ENCODE results near the gene NME3. TPM values are rescaled to one million over a fixed set of nuclear protein-coding genes. Genes with fewer than 3 reads are reported as not detected.
"Not testable (repeated sequence)": the region's sequence is repeated elsewhere in the genome, so short reads cannot be mapped to it uniquely, and the experiment has no call there.

The NME3 gene
- polyA plus RNA-seq, 3 donors, result 57.7 to 80.2 (median 74.7) TPM

GRCh38 chr16:1734123-1734522 is 37.2 kb downstream of the NME3 start:
- intact Hi-C loops (cut with micrococcal nuclease), result no loop called here
- DNase-seq, result no peak
- H4K20me1 ChIP-seq (ENCODE audit: insufficient read depth, low read length), result peaks cover 36% of the 10 kb centered on the region
- peaks cover 0 to 3% (median 0%) of the 10 kb centered on the region in 3 donors for H3K27me3 Mint-ChIP-seq (ENCODE audit: low read depth in 3 of 3)
- WGBS (ENCODE audit: insufficient coverage), result 98% methylated on average over 21 of the region's 22 CpGs
- peaks cover 39 to 43% of the 10 kb centered on the region in 2 donors for H3K36me3 ChIP-seq (replicated peaks in 1 of 2; ENCODE audit: control insufficient read depth in 1 of 2, insufficient read depth in 2 of 2, low read length in 2 of 2)
- peaks cover 6% of the 10 kb centered on the region for H3K79me2 ChIP-seq (ENCODE audit: insufficient read depth, low read length)
- H3K27me3 ChIP-seq (ENCODE audit: control insufficient read depth in 2 of 2, insufficient read depth in 2 of 2, low read length in 2 of 2), result no peaks in the 10 kb centered on the region
- H3K4me1 Mint-ChIP-seq, result peaks cover 12% of the 10 kb centered on the region
- no peak overlapping the region for H3K4me2 ChIP-seq (replicated peaks; ENCODE audit: extremely low read depth, low read length, poor library complexity, severe bottlenecking)
- peaks cover 0 to 27% of the 10 kb centered on the region in 2 donors for H3K9me3 ChIP-seq (replicated peaks in 1 of 2; ENCODE audit: control insufficient read depth in 1 of 2, insufficient read depth in 1 of 2, low read length in 2 of 2)
- peaks cover 13 to 14% of the 10 kb centered on the region in 2 donors for H3K4me1 ChIP-seq (ENCODE audit: control insufficient read depth in 1 of 2, insufficient read depth in 2 of 2, low read length in 2 of 2)
- no peak for TF ChIP-seq CTCF (IDR thresholded peaks at IDR 0.05)
- no peak overlapping the region for H3K4me3 Mint-ChIP-seq
- H2AFZ ChIP-seq (ENCODE audit: insufficient read depth, low read depth, low read length, poor library complexity, severe bottlenecking), result no peak overlapping the region
- peaks cover 0 to 10% (median 2%) of the 10 kb centered on the region in 7 donors for H3K9me3 Mint-ChIP-seq
- H3K4me3 ChIP-seq (replicated peaks in 1 of 3; ENCODE audit: low read depth in 2 of 3, low read length in 3 of 3), result no peak overlapping the region
- no peak overlapping the region for H3K27ac Mint-ChIP-seq
- H3K36me3 Mint-ChIP-seq, result peaks cover 27 to 37% of the 10 kb centered on the region in 2 donors
- H3K9ac ChIP-seq (ENCODE audit: insufficient read depth, low read length, poor library complexity, severe bottlenecking), result no peak overlapping the region
- peak overlapping the region in 1 of 2 donors; percentile 41 for H3K27ac ChIP-seq (ENCODE audit: low read depth in 1 of 2, low read length in 2 of 2)

- H3K27me3 Mint-ChIP-seq (ENCODE audit: low read depth in 3 of 3); intact Hi-C loops (cut with micrococcal nuclease); H3K9ac ChIP-seq (ENCODE audit: insufficient read depth, low read length, poor library complexity, severe bottlenecking); H2AFZ ChIP-seq (ENCODE audit: insufficient read depth, low read depth, low read length, poor library complexity, severe bottlenecking); DNase-seq; H3K4me2 ChIP-seq (replicated peaks; ENCODE audit: extremely low read depth, low read length, poor library complexity, severe bottlenecking); H3K4me3 Mint-ChIP-seq; H3K4me3 ChIP-seq (replicated peaks in 1 of 3; ENCODE audit: low read depth in 2 of 3, low read length in 3 of 3); H3K27me3 ChIP-seq (ENCODE audit: control insufficient read depth in 2 of 2, insufficient read depth in 2 of 2, low read length in 2 of 2): not testable (repeated sequence)
- Histone ChIP-seq H3K27ac (ENCODE audit: low read depth in 1 of 2, low read length in 2 of 2) (peak overlapping the region in 1 of 2 donors; percentile 64), H4K20me1 (ENCODE audit: insufficient read depth, low read length) (peaks cover 48% of the 10 kb centered on the region), H3K36me3 (replicated peaks in 1 of 2; ENCODE audit: control insufficient read depth in 1 of 2, insufficient read depth in 2 of 2, low read length in 2 of 2) (peaks cover 55 to 58% of the 10 kb centered on the region in 2 donors), H3K9me3 (replicated peaks in 1 of 2; ENCODE audit: control insufficient read depth in 1 of 2, insufficient read depth in 1 of 2, low read length in 2 of 2) (peaks cover 0 to 16% of the 10 kb centered on the region in 2 donors), H3K79me2 (ENCODE audit: insufficient read depth, low read length) (peaks cover 10% of the 10 kb centered on the region), H3K4me1 (ENCODE audit: control insufficient read depth in 1 of 2, insufficient read depth in 2 of 2, low read length in 2 of 2) (peaks cover 13 to 14% of the 10 kb centered on the region in 2 donors)
- H3K27ac Mint-ChIP-seq, result peak overlapping the region in 2 of 7 donors; percentile 26 to 50
- H3K9me3 Mint-ChIP-seq, result peaks cover 0 to 10% (median 2%) of the 10 kb centered on the region in 7 donors
- WGBS (ENCODE audit: insufficient coverage), result 99% methylated on average over 21 of the region's 21 CpGs
- peaks cover 12% of the 10 kb centered on the region for H3K4me1 Mint-ChIP-seq
- H3K36me3 Mint-ChIP-seq, result peaks cover 41 to 53% of the 10 kb centered on the region in 2 donors
Measured at GRCh38 chr16:1732551-1732987, 38.8 kb downstream of the NME3 start.

Data from CD14-positive monocyte (primary cell).